GM20000 (cell line): Measurements from ENCODE around the gene CDH12.

Experiments
- DNase-seq: peaks from one replicate; pipeline ENCODE4 v3.0.0; 2012; ENCODE audit warnings: low spot score
- TF ChIP-seq, protein P1 (sequence below): IDR thresholded peaks from 2 replicates; pipeline ENCODE4 v1.5.1; 2012; ENCODE audit warnings: mild to moderate bottlenecking, control low read depth; ENCODE audit errors: extremely low read depth, missing control alignments

The CDH12 gene

DNA sequence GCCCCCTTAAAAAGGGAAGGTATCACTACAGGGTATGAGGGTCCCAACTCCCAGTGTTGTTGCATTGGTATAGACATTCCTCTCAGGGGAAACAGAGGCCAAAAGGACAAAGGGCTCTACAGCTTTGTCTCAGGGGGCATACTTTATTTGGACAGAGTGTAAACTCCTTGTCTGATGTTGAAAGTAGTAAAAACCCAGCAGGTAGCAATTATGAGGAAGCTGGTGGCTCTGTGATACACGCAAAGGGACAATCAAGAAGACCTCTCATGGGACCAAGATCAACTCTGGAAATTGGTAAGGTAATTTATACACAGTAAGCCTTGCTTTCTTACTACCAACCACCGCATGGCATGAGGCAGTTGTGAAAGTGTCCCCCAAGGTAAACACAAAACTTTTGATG, 764.6 kb downstream of the CDH12 start:
- DNase-seq, result no peak
- TF ChIP-seq, protein P1, sequence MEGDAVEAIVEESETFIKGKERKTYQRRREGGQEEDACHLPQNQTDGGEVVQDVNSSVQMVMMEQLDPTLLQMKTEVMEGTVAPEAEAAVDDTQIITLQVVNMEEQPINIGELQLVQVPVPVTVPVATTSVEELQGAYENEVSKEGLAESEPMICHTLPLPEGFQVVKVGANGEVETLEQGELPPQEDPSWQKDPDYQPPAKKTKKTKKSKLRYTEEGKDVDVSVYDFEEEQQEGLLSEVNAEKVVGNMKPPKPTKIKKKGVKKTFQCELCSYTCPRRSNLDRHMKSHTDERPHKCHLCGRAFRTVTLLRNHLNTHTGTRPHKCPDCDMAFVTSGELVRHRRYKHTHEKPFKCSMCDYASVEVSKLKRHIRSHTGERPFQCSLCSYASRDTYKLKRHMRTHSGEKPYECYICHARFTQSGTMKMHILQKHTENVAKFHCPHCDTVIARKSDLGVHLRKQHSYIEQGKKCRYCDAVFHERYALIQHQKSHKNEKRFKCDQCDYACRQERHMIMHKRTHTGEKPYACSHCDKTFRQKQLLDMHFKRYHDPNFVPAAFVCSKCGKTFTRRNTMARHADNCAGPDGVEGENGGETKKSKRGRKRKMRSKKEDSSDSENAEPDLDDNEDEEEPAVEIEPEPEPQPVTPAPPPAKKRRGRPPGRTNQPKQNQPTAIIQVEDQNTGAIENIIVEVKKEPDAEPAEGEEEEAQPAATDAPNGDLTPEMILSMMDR, result no peak

DNA sequence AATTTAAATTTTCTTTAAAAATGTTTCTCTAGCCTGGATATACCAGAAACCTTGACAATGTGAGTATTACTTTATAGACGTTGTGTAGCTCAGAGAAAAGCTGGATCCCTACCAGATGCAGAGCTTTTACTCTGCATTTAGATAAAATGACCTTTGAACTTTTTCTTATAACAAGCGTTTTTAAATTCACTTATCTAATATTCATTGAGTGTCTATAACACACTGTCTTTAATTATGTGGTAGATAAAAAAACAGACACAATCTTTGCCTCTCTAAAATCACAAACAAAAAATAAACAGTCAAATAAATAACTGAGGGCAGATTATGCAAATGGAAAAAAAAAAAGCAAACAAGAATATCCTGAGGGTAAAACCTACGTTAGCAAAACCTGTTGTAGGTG, 773.6 kb downstream of the CDH12 start:
- TF ChIP-seq, protein P1, result no peak
- no peak for DNase-seq

DNA sequence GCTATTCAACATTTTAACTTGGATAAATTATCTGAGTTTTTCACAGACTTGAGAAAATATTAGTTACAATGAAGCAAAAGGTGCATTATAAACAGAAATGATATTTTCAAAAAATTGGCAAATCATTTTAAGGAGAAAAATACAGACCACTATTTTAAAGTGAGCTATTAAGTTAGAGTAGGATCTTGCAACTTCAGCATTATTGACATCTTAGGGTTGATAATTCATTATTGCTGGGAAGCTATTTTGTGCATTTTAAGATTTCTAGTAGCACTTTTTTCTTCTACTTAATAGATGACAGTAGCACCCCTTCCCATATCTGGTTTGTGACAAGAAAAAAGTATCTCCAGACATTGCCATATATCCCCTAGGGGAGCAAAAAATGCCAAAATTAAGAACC, 774.1 kb downstream of the CDH12 start:
- no peak for DNase-seq
- TF ChIP-seq, protein P1, result no peak

DNA sequence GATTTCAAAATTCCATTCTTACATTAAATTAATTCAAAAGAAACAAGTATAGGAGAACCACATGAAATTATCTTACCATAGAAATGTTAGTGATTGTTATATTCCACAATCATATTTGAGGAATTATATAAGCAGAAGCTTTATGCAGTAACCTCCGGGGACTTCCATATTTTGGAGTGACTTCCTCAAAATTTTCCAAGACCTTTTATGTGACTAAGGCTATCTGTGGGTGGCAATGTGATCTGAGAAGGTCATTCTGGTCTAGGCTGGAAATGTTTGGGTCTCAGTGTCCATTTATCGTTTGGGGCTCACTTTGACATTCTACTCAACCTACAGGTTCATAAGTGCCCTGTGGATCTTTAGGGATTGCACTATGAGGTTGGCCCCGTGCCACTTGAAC, 776.6 kb downstream of the CDH12 start:
- DNase-seq, result no peak
- TF ChIP-seq, protein P1, result no peak

DNA sequence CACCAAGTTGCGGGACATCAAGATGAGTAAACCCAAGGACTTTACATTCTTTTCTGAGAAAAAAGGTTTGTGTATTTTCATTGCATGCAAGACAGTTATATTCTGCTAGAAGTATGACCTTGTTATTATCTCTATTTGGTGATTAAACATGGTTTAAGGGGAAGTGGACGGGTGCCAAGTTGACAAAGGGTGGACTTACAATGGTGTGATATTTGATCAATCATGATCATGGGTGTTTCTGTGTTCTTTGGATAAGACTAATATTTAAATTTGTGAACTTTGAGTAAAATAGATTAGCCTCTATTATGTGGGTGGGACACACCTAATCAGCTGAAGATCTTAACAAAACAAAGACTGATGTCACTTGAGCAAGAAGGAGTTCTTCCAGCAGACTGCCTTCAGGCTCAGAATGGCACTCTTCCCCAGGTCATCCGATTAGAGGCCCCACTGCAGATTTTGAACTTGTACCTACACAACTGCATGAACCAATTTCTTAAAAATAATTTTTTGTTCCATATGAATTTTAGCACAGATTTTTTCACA, 782.9 kb downstream of the CDH12 start:
- TF ChIP-seq, protein P1, result no peak
- DNase-seq, result no peak

DNA sequence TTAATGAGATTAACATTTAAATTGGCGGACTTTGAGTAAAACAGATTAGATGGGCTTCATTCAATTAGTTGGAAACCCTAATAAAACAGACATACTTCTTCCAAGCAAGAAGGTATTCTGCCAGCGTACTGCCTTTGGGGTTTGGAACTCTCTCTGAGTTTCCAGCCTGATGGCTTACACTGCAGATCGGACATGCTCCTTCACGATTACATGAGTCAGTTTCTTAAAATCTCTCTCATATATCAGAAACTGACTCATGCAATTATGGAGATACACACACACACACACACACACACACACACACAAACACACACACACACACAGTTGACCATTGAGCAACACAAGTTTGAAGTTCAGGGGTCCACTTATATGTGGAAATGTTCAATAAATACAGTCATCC, 789.4 kb downstream of the CDH12 start:
- TF ChIP-seq, protein P1, result no peak
- no peak for DNase-seq

DNA sequence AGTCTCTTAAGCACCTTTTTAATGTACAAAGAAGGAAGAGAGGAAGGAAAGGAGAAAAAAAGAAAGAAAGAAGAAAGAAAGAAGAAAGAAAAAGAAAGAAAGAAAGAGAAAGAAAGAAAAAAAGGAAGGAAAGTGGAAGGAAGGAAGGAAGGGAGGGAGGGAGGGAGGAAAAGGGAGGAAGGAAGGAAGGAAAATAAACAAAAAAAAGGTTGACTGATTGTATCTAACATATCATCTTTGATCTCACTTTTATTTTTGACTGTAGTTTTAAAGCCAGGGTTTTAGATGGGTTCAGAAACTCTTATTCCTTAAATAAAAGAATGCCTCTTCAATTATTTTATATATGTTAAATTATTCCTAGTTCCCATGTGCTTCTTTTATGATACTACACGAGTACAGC, 794.5 kb downstream of the CDH12 start:
- DNase-seq, result no peak
- TF ChIP-seq, protein P1, result no peak
